Caco-2 (cell line): ENCODE results near the gene GLT1D1. TPM values are rescaled to one million over a fixed set of nuclear protein-coding genes. Genes with fewer than 3 reads are reported as not detected.

ENCODE experiments used
- BruUV-seq: library from RNA; stranded (reverse); fragments of 400-500 nt; replicated peaks from 2 replicates; lab custom pipeline; 2021; lab: Mats Ljungman, UMichigan
- CTCF ChIA-PET: fragments of 300-600 bp; sonication (Branson Sonifier 250); formaldehyde crosslinking; loops from one replicate; lab custom pipeline; 2022; ENCODE audit warnings: antibody characterized with exemption; lab: Charles Lee
- POLR2A ChIA-PET: fragments of 300-600 bp; sonication (Branson Sonifier 250); formaldehyde crosslinking; loops from one replicate; lab custom pipeline; 2022; ENCODE audit warnings: antibody characterized with exemption; lab: Charles Lee
- DNase-seq, 2 experiments: peaks; one replicate each; pipeline versions ENCODE4 v3.0.0 to v3.0.0-alpha.2; 2020 to 2022
- H3K27me3 ChIP-seq: replicated peaks from 2 replicates; pipeline ENCODE4 v1.6.0; 2011; ENCODE audit warnings: low read length; ENCODE audit not compliant: control insufficient read depth, insufficient read depth
- H3K36me3 ChIP-seq: 2 replicates; pipeline ENCODE4 v1.5.1; 2011; ENCODE audit warnings: low read length; ENCODE audit not compliant: control insufficient read depth, insufficient read depth
- H3K4me1 ChIP-seq: fragments of 250-450 bp; sonication (Bioruptor Pico); 2 replicates; pipeline ENCODE4 v1.5.1; 2020; ENCODE audit warnings: mild to moderate bottlenecking
- H3K4me3 ChIP-seq: 2 replicates; pipeline ENCODE4 v1.5.1; 2011; ENCODE audit warnings: low read depth, mild to moderate bottlenecking, control low read depth, low read length
- H3K9me3 ChIP-seq: fragments of 250-450 bp; sonication (Bioruptor Pico); 2 replicates; pipeline ENCODE4 v1.5.1; 2020; ENCODE audit warnings: mild to moderate bottlenecking, moderate library complexity
- H3K27ac Mint-ChIP-seq: one replicate; pipeline ENCODE4 v1.8.0; 2022; ENCODE audit warnings: mixed read lengths; ENCODE audit not compliant: unreplicated experiment
- H3K27me3 Mint-ChIP-seq: one replicate; pipeline ENCODE4 v1.8.0; 2022; ENCODE audit warnings: mixed read lengths; ENCODE audit not compliant: insufficient read depth, unreplicated experiment
- H3K36me3 Mint-ChIP-seq: one replicate; pipeline ENCODE4 v1.8.0; 2022; ENCODE audit warnings: mild to moderate bottlenecking, mixed read lengths; ENCODE audit not compliant: insufficient read depth, unreplicated experiment
- H3K4me1 Mint-ChIP-seq: one replicate; pipeline ENCODE4 v1.8.0; 2022; ENCODE audit warnings: low read depth, mixed read lengths; ENCODE audit not compliant: unreplicated experiment
- H3K4me3 Mint-ChIP-seq: one replicate; pipeline ENCODE4 v1.8.0; 2022; ENCODE audit warnings: mild to moderate bottlenecking, moderate library complexity, mixed read lengths; ENCODE audit not compliant: unreplicated experiment
- H3K9me3 Mint-ChIP-seq: one replicate; pipeline ENCODE4 v1.8.0; 2022; ENCODE audit warnings: mixed read lengths; ENCODE audit not compliant: unreplicated experiment
- intact Hi-C: fragments of 100-400 bp; cut with micrococcal nuclease; formaldehyde crosslinking; loops from one replicate; pipeline ENCODE4 v1.10.0; 2022; ENCODE audit not compliant: unreplicated experiment
- total RNA-seq: library from RNA; stranded (reverse); gene quantifications from 2 replicates; pipeline ENCODE4 v1.2.3, GENCODE V29; 2022
- TF ChIP-seq, protein P1 (sequence below), 2 experiments: fragments of 200-600 bp in 1 of 2; IDR thresholded peaks; 1 replicate in 1 of 2; 2 replicates in 1 of 2; pipeline versions ENCODE4 v1.5.1 to v1.8.0; 2011 to 2022; ENCODE audit warnings: antibody characterized with exemption in 1 of 2, control low read depth in 1 of 2, inconsistent platforms in 1 of 2, low read depth in 1 of 2, low read length in 1 of 2, mild to moderate bottlenecking in 1 of 2, moderate library complexity in 1 of 2; ENCODE audit not compliant: insufficient read depth in 1 of 2, severe bottlenecking in 1 of 2, unreplicated experiment in 1 of 2

Gene GLT1D1
- total RNA-seq, 1 experiment from 2014 or later, result not detected

DNA sequence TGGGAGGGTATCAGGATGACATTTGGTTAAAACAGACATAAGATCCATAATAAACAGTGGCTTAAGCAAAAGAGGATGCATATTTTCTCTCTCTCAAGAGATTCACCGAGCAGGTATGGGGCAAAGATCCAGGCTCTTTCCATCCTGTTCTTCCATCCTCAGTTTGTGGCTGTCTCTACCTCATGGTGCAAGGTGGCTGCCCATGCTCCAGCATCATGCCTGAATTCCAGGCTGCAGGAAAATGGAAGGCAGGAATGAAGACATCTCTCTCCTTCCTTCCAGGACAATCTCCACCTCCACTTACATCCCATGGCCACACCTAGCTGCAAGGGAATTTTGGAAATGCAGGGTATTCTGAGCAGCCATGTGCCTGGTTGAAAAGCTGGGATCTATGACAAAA is 136.0 kb downstream of the GLT1D1 start:
- ChIA-PET POLR2A (no interaction called here), CTCF (no interaction called here)
- Mint-ChIP-seq H3K27ac (no peak overlapping the region), H3K27me3 (peaks cover 11% of the 10 kb centered on the region), H3K36me3 (no peaks in the 10 kb centered on the region), H3K4me3 (no peak overlapping the region), H3K9me3 (no peaks in the 10 kb centered on the region), H3K4me1 (no peaks in the 10 kb centered on the region)
- TF ChIP-seq, protein P1, sequence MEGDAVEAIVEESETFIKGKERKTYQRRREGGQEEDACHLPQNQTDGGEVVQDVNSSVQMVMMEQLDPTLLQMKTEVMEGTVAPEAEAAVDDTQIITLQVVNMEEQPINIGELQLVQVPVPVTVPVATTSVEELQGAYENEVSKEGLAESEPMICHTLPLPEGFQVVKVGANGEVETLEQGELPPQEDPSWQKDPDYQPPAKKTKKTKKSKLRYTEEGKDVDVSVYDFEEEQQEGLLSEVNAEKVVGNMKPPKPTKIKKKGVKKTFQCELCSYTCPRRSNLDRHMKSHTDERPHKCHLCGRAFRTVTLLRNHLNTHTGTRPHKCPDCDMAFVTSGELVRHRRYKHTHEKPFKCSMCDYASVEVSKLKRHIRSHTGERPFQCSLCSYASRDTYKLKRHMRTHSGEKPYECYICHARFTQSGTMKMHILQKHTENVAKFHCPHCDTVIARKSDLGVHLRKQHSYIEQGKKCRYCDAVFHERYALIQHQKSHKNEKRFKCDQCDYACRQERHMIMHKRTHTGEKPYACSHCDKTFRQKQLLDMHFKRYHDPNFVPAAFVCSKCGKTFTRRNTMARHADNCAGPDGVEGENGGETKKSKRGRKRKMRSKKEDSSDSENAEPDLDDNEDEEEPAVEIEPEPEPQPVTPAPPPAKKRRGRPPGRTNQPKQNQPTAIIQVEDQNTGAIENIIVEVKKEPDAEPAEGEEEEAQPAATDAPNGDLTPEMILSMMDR (IDR thresholded peaks at IDR 0.05; ENCODE audit: insufficient read depth in 1 of 2, low read depth in 1 of 2, low read length in 1 of 2, severe bottlenecking in 1 of 2, unreplicated experiment in 1 of 2), result no peak
- intact Hi-C loops, result no loop called here
- DNase-seq, result no peak
- no peaks in the 10 kb centered on the region for H3K4me1 ChIP-seq
- no peaks in the 10 kb centered on the region for H3K9me3 ChIP-seq
- no peaks in the 10 kb centered on the region for H3K36me3 ChIP-seq
- H3K27me3 ChIP-seq, result no peaks in the 10 kb centered on the region
- no TSS peak for BruUV-seq
- H3K4me3 ChIP-seq, result no peak overlapping the region

DNA sequence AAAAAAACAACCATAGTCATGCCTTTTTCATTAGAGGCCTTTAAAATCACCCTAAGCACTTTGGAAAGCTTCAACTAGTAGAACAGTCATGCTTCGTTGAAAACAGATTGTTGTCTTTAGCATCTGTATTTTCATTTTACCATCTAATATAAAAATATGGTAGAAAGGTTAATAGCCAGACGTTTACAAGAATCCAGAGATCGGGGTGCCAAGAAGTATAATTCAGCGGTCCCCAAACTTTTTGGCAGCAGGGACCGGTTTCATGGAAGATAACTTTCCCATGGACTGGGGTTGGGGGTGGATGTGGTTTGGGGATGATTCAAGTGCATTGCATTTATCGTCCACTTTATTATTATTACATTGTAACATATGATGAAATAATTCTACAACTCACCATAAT is 138.4 kb downstream of the GLT1D1 start:
- no peaks in the 10 kb centered on the region for H3K9me3 ChIP-seq
- DNase-seq, result no peak
- no peaks in the 10 kb centered on the region for H3K4me1 ChIP-seq
- no peaks in the 10 kb centered on the region for H3K27me3 ChIP-seq
- ChIA-PET POLR2A (no interaction called here), CTCF (no interaction called here)
- no peak overlapping the region for H3K4me3 ChIP-seq
- Mint-ChIP-seq H3K4me3 (no peak overlapping the region), H3K27ac (no peak overlapping the region), H3K4me1 (no peaks in the 10 kb centered on the region), H3K27me3 (peaks cover 11% of the 10 kb centered on the region), H3K9me3 (no peaks in the 10 kb centered on the region), H3K36me3 (no peaks in the 10 kb centered on the region)
- TF ChIP-seq, protein P1 (IDR thresholded peaks at IDR 0.05; ENCODE audit: insufficient read depth in 1 of 2, low read depth in 1 of 2, low read length in 1 of 2, severe bottlenecking in 1 of 2, unreplicated experiment in 1 of 2), result no peak
- H3K36me3 ChIP-seq, result no peaks in the 10 kb centered on the region
- intact Hi-C loops, result no loop called here
- BruUV-seq, result no TSS peak

DNA sequence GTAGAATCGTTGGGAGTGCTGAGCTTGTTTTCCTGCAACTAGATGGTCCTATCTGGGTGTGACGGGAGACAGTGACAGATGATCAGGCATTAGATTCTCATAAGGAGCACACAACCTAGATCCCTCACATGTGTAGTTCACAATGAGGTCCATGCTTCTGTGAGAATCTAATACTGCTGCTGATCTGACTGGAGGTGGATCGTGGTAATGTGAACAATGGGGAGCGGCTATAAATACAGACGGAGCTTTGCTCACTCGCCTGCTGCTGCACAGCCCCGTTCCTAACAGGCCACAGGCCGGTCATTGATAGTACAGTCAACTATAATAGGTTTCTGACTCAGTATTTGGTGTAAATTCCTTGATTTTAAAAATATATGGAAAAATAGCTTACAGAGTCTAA is 138.8 kb downstream of the GLT1D1 start:
- Histone ChIP-seq H3K4me3 (no peak overlapping the region), H3K9me3 (no peaks in the 10 kb centered on the region), H3K4me1 (no peaks in the 10 kb centered on the region), H3K27me3 (no peaks in the 10 kb centered on the region), H3K36me3 (no peaks in the 10 kb centered on the region)
- no peaks in the 10 kb centered on the region for H3K4me1 Mint-ChIP-seq
- peaks cover 11% of the 10 kb centered on the region for H3K27me3 Mint-ChIP-seq
- intact Hi-C loops, result no loop called here
- ChIA-PET POLR2A (no interaction called here), CTCF (no interaction called here)
- no peaks in the 10 kb centered on the region for H3K9me3 Mint-ChIP-seq
- no peak for DNase-seq
- H3K4me3 Mint-ChIP-seq, result no peak overlapping the region
- no peaks in the 10 kb centered on the region for H3K36me3 Mint-ChIP-seq
- no peak overlapping the region for H3K27ac Mint-ChIP-seq
- TF ChIP-seq, protein P1 (IDR thresholded peaks at IDR 0.05; ENCODE audit: insufficient read depth in 1 of 2, low read depth in 1 of 2, low read length in 1 of 2, severe bottlenecking in 1 of 2, unreplicated experiment in 1 of 2), result no peak
- BruUV-seq, result no TSS peak
